Adipocyte (in vitro differentiated cells): ENCODE data around the gene ZNF213.
"Not testable (repeated sequence)": the region's sequence is repeated elsewhere in the genome, so short reads cannot be mapped to it uniquely, and the experiment has no call there.

Source experiments
- DNase-seq: peaks from one replicate; pipeline ENCODE4 v3.0.0-alpha.2; 2015; ENCODE audit warnings: low read depth
- H3K27me3 ChIP-seq: replicated peaks from 2 replicates; pipeline ENCODE4 v1.7.0; 2013; ENCODE audit warnings: mild to moderate bottlenecking, low read length, moderate library complexity; ENCODE audit not compliant: control insufficient read depth, insufficient read depth
- H3K36me3 ChIP-seq: 2 replicates; pipeline ENCODE4 v1.7.0; 2013; ENCODE audit warnings: low read length, mild to moderate bottlenecking, moderate library complexity; ENCODE audit not compliant: control insufficient read depth, insufficient read depth, severe bottlenecking
- H3K4me1 ChIP-seq: 2 replicates; pipeline ENCODE4 v1.7.0; 2013; ENCODE audit warnings: mild to moderate bottlenecking, low read length, moderate library complexity; ENCODE audit not compliant: control insufficient read depth, insufficient read depth
- H3K4me3 ChIP-seq: 2 replicates; pipeline ENCODE4 v1.7.0; 2013; ENCODE audit warnings: mild to moderate bottlenecking, low read length, moderate library complexity
- H3K9ac ChIP-seq: 2 replicates; pipeline ENCODE4 v1.7.0; 2013; ENCODE audit warnings: mild to moderate bottlenecking, low read length, moderate library complexity
- H3K9me3 ChIP-seq: 2 replicates; pipeline ENCODE4 v1.7.0; 2013; ENCODE audit warnings: mild to moderate bottlenecking, low read length, moderate library complexity; ENCODE audit not compliant: control insufficient read depth

Gene ZNF213

GRCh38 chr16:3138823-3139426 lies 4.1 kb downstream of the ZNF213 start:
- Histone ChIP-seq H3K36me3 (peaks cover 9% of the 10 kb centered on the region), H3K4me3 (no peak overlapping the region), H3K9me3 (no peaks in the 10 kb centered on the region), H3K27me3 (no peaks in the 10 kb centered on the region), H3K9ac (no peak overlapping the region), H3K4me1 (peaks cover 10% of the 10 kb centered on the region)
- no peak for DNase-seq

GRCh38 chr16:3139561-3139960 lies 4.7 kb downstream of the ZNF213 start:
- H3K36me3 ChIP-seq, H3K4me3 ChIP-seq, H3K27me3 ChIP-seq, DNase-seq, H3K9ac ChIP-seq, H3K4me1 ChIP-seq, H3K9me3 ChIP-seq: not testable (repeated sequence)

- peaks cover 9% of the 10 kb centered on the region for H3K36me3 ChIP-seq
- H3K9ac ChIP-seq: no peak overlapping the region
- peaks cover 4% of the 10 kb centered on the region for H3K4me1 ChIP-seq
- H3K27me3 ChIP-seq: no peaks in the 10 kb centered on the region
- no peak overlapping the region for H3K4me3 ChIP-seq
- DNase-seq: no peak
- H3K9me3 ChIP-seq: no peaks in the 10 kb centered on the region
Measured at GRCh38 chr16:3140603-3141427, 6.0 kb downstream of the ZNF213 start.

- no peak overlapping the region for H3K9ac ChIP-seq
- no peak overlapping the region for H3K4me3 ChIP-seq
- H3K27me3 ChIP-seq: no peaks in the 10 kb centered on the region
- peaks cover 9% of the 10 kb centered on the region for H3K36me3 ChIP-seq
- no peak for DNase-seq
- no peaks in the 10 kb centered on the region for H3K9me3 ChIP-seq
- H3K4me1 ChIP-seq: no peaks in the 10 kb centered on the region
Measured at GRCh38 chr16:3141781-3142311, 7.0 kb downstream of the ZNF213 start.

GRCh38 chr16:3142327-3142726 lies 7.5 kb downstream of the ZNF213 start:
- Histone ChIP-seq H3K4me1 (no peaks in the 10 kb centered on the region), H3K4me3 (no peak overlapping the region), H3K27me3 (no peaks in the 10 kb centered on the region), H3K9ac (no peak overlapping the region), H3K36me3 (peaks cover 9% of the 10 kb centered on the region), H3K9me3 (no peaks in the 10 kb centered on the region)
- no peak for DNase-seq

- H3K4me1 ChIP-seq: no peaks in the 10 kb centered on the region
- H3K36me3 ChIP-seq: peaks cover 9% of the 10 kb centered on the region
- H3K27me3 ChIP-seq: no peaks in the 10 kb centered on the region
- H3K4me3 ChIP-seq: no peak overlapping the region
- H3K9me3 ChIP-seq: no peaks in the 10 kb centered on the region
- H3K9ac ChIP-seq: no peak overlapping the region
- no peak for DNase-seq
Measured at GRCh38 chr16:3142770-3143169, 7.9 kb downstream of the ZNF213 start.

- H3K4me3 ChIP-seq: no peak overlapping the region
- no peaks in the 10 kb centered on the region for H3K27me3 ChIP-seq
- no peak overlapping the region for H3K9ac ChIP-seq
- H3K4me1 ChIP-seq: no peaks in the 10 kb centered on the region
- H3K9me3 ChIP-seq: no peaks in the 10 kb centered on the region
- DNase-seq: no peak
- H3K36me3 ChIP-seq: peaks cover 9% of the 10 kb centered on the region
Measured at GRCh38 chr16:3143189-3143588, 8.4 kb downstream of the ZNF213 start.

GRCh38 chr16:3143598-3144320 lies 8.9 kb downstream of the ZNF213 start:
- no peaks in the 10 kb centered on the region for H3K27me3 ChIP-seq
- no peak overlapping the region for H3K9ac ChIP-seq
- no peak for DNase-seq
- H3K4me1 ChIP-seq: no peaks in the 10 kb centered on the region
- no peaks in the 10 kb centered on the region for H3K9me3 ChIP-seq
- no peak overlapping the region for H3K4me3 ChIP-seq
- peaks cover 9% of the 10 kb centered on the region for H3K36me3 ChIP-seq

- H3K4me1 ChIP-seq: no peaks in the 10 kb centered on the region
Measured at GRCh38 chr16:3144321-3144983, 9.6 kb downstream of the ZNF213 start.

GRCh38 chr16:3145151-3145550 lies 10.3 kb downstream of the ZNF213 start:
- H3K9me3 ChIP-seq: no peaks in the 10 kb centered on the region
- no peaks in the 10 kb centered on the region for H3K27me3 ChIP-seq
- no peak overlapping the region for H3K4me3 ChIP-seq
- DNase-seq: no peak
- H3K4me1 ChIP-seq: peaks cover 5% of the 10 kb centered on the region
- H3K9ac ChIP-seq: no peak overlapping the region
- H3K36me3 ChIP-seq: peaks cover 9% of the 10 kb centered on the region

More at GRCh38 chr16:3144321-3144983, 9.6 kb downstream of the ZNF213 start:
- no peak overlapping the region for H3K4me3 ChIP-seq
- H3K9ac ChIP-seq: no peak overlapping the region
- no peaks in the 10 kb centered on the region for H3K9me3 ChIP-seq
- H3K36me3 ChIP-seq: peaks cover 9% of the 10 kb centered on the region
- H3K27me3 ChIP-seq: no peaks in the 10 kb centered on the region
- DNase-seq: no peak

- H3K9me3 ChIP-seq: no peaks in the 10 kb centered on the region
- H3K4me1 ChIP-seq: peaks cover 5% of the 10 kb centered on the region
- DNase-seq: no peak
- no peaks in the 10 kb centered on the region for H3K27me3 ChIP-seq
- no peak overlapping the region for H3K4me3 ChIP-seq
- peaks cover 9% of the 10 kb centered on the region for H3K36me3 ChIP-seq
- H3K9ac ChIP-seq: no peak overlapping the region
Measured at GRCh38 chr16:3145660-3146059, 10.8 kb downstream of the ZNF213 start.
